ENCODE results near the gene LCN2. TPM values are rescaled to one million over a fixed set of nuclear protein-coding genes. Genes with fewer than 3 reads are reported as not detected.

LCN2 gene
- total RNA-seq, 1 donor = not detected

DNA sequence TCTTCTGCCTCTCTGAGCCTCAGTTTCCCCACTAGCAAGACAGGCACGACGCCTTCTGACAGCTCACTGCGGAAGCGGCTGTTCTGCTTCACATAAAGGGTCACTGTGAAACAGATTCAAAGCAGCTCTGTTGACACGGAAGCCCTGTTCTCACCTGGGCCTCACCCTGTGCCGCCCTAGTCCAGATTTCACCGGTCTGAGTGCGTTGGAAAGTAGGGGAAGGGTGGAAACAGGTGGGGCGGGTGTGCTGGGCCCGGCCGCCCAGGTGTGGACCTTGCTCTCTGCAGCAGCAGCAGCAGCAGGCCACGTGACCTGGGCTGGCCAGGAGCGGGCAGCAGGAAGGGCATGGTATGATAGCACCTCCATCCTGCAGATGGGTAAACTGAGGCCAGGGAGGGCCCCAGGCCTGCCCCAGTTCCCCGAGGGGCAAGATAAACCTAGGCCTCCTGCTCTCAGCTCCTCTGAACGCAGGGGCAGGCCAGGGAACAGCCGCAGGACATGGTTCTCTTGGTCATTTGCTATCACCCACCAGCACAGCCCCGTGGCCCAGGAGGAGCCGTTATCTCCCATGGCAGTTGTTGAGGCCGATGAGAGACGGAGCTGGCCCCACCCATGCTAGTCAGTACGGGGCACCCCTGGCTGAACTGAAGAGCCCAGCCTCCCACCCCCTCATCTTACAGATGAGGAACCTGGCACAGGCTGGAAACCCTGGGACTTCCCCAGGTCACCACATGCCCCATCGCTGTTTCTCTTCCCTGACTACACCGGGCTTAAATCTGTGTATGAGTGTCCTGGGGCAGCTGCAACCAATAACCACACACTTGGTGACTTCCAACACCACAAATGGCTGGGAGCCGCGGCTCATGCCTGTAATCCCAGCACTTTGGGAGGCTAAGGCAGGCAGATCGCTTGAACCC lies 33.8 kb upstream of the LCN2 start:
- no peak for DNase-seq (ENCODE audit: low read depth)

GRCh38 chr9:128116104-128117083 lies 32.9 kb upstream of the LCN2 start:
- DNase-seq (ENCODE audit: low read depth) = no peak
- no peak overlapping the region for H3K4me3 ChIP-seq (ENCODE audit: low read depth, low read length)
- no peak for TF ChIP-seq CTCF (IDR thresholded peaks at IDR 0.05; ENCODE audit: insufficient read depth, low read depth, low read length)

More for the DNA sequence above, 33.8 kb upstream of the LCN2 start:
- no peak overlapping the region for H3K4me3 ChIP-seq (ENCODE audit: low read depth, low read length)
- TF ChIP-seq CTCF (IDR thresholded peaks at IDR 0.05; ENCODE audit: insufficient read depth, low read depth, low read length) = no peak

- peak; percentile 100 for TF ChIP-seq CTCF (IDR thresholded peaks at IDR 0.05; ENCODE audit: insufficient read depth, low read depth, low read length)
- peak; percentile 89 for DNase-seq (ENCODE audit: low read depth)
- H3K4me3 ChIP-seq (ENCODE audit: low read depth, low read length) = no peak overlapping the region
Measured at GRCh38 chr9:128117613-128118471, 31.4 kb upstream of the LCN2 start.

- H3K4me3 ChIP-seq (ENCODE audit: low read depth, low read length) = no peak overlapping the region
- TF ChIP-seq CTCF (IDR thresholded peaks at IDR 0.05; ENCODE audit: insufficient read depth, low read depth, low read length) = no peak
Measured at GRCh38 chr9:128118472-128118857, 30.8 kb upstream of the LCN2 start.

GRCh38 chr9:128118971-128119665 lies 30.1 kb upstream of the LCN2 start:
- TF ChIP-seq CTCF (IDR thresholded peaks at IDR 0.05; ENCODE audit: insufficient read depth, low read depth, low read length) = no peak
- no peak for DNase-seq (ENCODE audit: low read depth)
- no peak overlapping the region for H3K4me3 ChIP-seq (ENCODE audit: low read depth, low read length)

More at GRCh38 chr9:128118472-128118857, 30.8 kb upstream of the LCN2 start:
- no peak for DNase-seq (ENCODE audit: low read depth)

Data from fibroblast of villous mesenchyme (primary cell).